ENCODE data around the gene AIFM3. TPM values are rescaled to one million over a fixed set of nuclear protein-coding genes. Genes with fewer than 3 reads are reported as not detected.

AIFM3 gene
- total RNA-seq, 2 donors from 2014 or later: 1.8 to 2.7 TPM

GRCh38 chr22:20960609-20961008, 6.4 kb upstream of the AIFM3 start:
- WGBS, 2 experiments (ENCODE audit: insufficient coverage in 1 of 2, insufficient read length in 1 of 2): 92% methylated on average over 4 of the region's 4 CpGs; no CpG with 5 or more reads in 1 of the 2 experiments

DNA sequence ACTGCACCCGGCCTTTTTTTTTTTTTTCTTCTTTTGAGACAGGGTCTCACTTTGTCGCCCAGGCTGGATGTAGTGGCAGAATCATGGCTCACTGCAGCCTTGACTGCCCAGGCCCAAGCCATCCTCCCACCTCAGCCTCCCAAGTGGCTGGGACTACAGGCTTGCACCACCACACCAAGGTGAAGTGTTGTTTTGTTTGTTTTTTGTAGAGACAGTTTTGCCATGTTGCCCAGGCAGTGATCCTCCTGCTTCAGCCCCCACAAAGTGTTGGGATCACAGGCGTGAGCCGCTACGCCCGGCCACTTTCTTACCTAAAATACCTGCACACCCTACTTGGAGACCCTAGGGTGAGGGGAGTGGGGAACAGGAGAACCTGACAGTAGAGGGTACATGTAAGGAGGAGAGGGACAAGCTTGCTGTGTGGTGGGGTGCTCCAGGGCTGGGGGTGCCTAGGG, 4.5 kb upstream of the AIFM3 start:
- Histone ChIP-seq H3K27ac (ENCODE audit: low read depth, low read length) (no peak overlapping the region), H3K4me3 (ENCODE audit: low read length) (no peak overlapping the region), H3K36me3 (ENCODE audit: control insufficient read depth, insufficient read depth, low read length) (no peaks in the 10 kb centered on the region), H3K27me3 (ENCODE audit: control insufficient read depth, insufficient read depth, low read length, poor library complexity, severe bottlenecking) (peaks cover 52% of the 10 kb centered on the region), H3K4me1 (ENCODE audit: control insufficient read depth, insufficient read depth, low read length) (no peaks in the 10 kb centered on the region), H3K9ac (ENCODE audit: extremely low read depth, low read length, poor library complexity, severe bottlenecking) (no peak overlapping the region), H3K9me3 (ENCODE audit: control insufficient read depth, low read length) (no peaks in the 10 kb centered on the region)
- H3K4me1 Mint-ChIP-seq: peaks cover 6% of the 10 kb centered on the region
- no peaks in the 10 kb centered on the region for H3K36me3 Mint-ChIP-seq (ENCODE audit: low read depth)
- H3K4me3 Mint-ChIP-seq: no peak overlapping the region
- TF ChIP-seq, protein P1, sequence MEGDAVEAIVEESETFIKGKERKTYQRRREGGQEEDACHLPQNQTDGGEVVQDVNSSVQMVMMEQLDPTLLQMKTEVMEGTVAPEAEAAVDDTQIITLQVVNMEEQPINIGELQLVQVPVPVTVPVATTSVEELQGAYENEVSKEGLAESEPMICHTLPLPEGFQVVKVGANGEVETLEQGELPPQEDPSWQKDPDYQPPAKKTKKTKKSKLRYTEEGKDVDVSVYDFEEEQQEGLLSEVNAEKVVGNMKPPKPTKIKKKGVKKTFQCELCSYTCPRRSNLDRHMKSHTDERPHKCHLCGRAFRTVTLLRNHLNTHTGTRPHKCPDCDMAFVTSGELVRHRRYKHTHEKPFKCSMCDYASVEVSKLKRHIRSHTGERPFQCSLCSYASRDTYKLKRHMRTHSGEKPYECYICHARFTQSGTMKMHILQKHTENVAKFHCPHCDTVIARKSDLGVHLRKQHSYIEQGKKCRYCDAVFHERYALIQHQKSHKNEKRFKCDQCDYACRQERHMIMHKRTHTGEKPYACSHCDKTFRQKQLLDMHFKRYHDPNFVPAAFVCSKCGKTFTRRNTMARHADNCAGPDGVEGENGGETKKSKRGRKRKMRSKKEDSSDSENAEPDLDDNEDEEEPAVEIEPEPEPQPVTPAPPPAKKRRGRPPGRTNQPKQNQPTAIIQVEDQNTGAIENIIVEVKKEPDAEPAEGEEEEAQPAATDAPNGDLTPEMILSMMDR (conservative IDR thresholded peaks at IDR 0.05): no peak
- no peak for DNase-seq
- 95% methylated on average over 6 of the region's 6 CpGs; no CpG with 5 or more reads in 1 of the 2 experiments for WGBS, 2 experiments (ENCODE audit: insufficient coverage in 1 of 2, insufficient read length in 1 of 2)
- H3K27ac Mint-ChIP-seq: no peak overlapping the region
- no peaks in the 10 kb centered on the region for H3K9me3 Mint-ChIP-seq
- peaks cover 63% of the 10 kb centered on the region for H3K27me3 Mint-ChIP-seq (ENCODE audit: insufficient read depth)

More at GRCh38 chr22:20960609-20961008, 6.4 kb upstream of the AIFM3 start:
- Mint-ChIP-seq H3K4me1 (peaks cover 8% of the 10 kb centered on the region), H3K27ac (no peak overlapping the region), H3K27me3 (ENCODE audit: insufficient read depth) (peaks cover 50% of the 10 kb centered on the region), H3K9me3 (no peaks in the 10 kb centered on the region), H3K4me3 (no peak overlapping the region), H3K36me3 (ENCODE audit: low read depth) (no peaks in the 10 kb centered on the region)
- no peak for DNase-seq
- TF ChIP-seq, protein P1 (conservative IDR thresholded peaks at IDR 0.05): no peak
- Histone ChIP-seq H3K27ac (ENCODE audit: low read depth, low read length) (no peak overlapping the region), H3K9me3 (ENCODE audit: control insufficient read depth, low read length) (no peaks in the 10 kb centered on the region), H3K4me3 (ENCODE audit: low read length) (no peak overlapping the region), H3K27me3 (ENCODE audit: control insufficient read depth, insufficient read depth, low read length, poor library complexity, severe bottlenecking) (peaks cover 33% of the 10 kb centered on the region), H3K9ac (ENCODE audit: extremely low read depth, low read length, poor library complexity, severe bottlenecking) (no peak overlapping the region), H3K36me3 (ENCODE audit: control insufficient read depth, insufficient read depth, low read length) (no peaks in the 10 kb centered on the region), H3K4me1 (ENCODE audit: control insufficient read depth, insufficient read depth, low read length) (no peaks in the 10 kb centered on the region)

DNA sequence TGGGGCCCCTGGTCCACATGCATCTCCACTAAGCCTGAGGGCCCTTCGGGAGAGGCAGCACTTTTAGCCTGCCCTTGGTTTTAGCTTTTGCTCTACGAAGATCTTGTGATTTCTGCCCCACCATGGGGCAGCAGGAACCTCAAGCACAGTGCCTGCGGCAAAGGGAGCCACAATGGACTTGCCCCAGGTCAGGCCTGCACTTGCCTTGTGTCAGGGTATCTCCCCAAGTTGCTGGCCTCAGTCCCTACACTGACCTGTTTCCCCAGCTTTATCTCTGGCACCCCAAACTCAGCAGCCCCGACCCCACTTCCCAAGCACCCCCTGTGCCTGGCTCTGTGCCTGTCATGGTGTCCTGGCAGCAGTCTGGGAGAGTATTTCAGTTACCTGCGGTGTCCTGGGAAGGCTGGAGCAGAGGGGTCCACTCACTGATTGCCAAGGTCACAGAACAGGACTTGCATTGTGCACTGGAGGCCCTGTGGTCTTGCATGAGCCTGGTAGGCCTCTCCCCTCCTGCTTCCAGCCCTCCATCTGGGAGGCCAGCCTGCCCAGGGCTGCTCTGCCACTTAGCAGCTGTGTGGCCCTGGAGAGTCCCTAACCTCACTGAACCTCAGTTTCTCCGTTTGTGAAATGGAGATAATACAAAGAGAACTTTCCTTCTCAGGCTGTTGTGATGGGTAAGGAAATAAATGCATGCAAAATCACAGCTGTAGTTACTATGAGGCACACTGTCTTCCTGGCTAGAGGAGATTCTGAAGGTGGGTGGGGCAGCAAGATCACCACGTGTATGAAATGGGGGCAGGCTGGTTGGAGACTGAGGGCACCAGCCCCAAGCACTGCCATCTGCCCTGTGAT, 3.6 kb upstream of the AIFM3 start:
- no peak overlapping the region for H3K27ac Mint-ChIP-seq
- WGBS, 2 experiments (ENCODE audit: insufficient coverage in 1 of 2, insufficient read length in 1 of 2): 82 to 84% methylated on average over 5 to 7 of the region's 7 CpGs
- H3K4me1 ChIP-seq (ENCODE audit: control insufficient read depth, insufficient read depth, low read length): peaks cover 4% of the 10 kb centered on the region
- no peak for DNase-seq
- peaks cover 58% of the 10 kb centered on the region for H3K27me3 ChIP-seq (ENCODE audit: control insufficient read depth, insufficient read depth, low read length, poor library complexity, severe bottlenecking)
- H3K4me3 Mint-ChIP-seq: peak overlapping the region; percentile 52
- H3K27ac ChIP-seq (ENCODE audit: low read depth, low read length): no peak overlapping the region
- H3K9ac ChIP-seq (ENCODE audit: extremely low read depth, low read length, poor library complexity, severe bottlenecking): no peak overlapping the region
- H3K4me3 ChIP-seq (ENCODE audit: low read length): no peak overlapping the region
- no peaks in the 10 kb centered on the region for H3K9me3 Mint-ChIP-seq
- H3K27me3 Mint-ChIP-seq (ENCODE audit: insufficient read depth): peaks cover 66% of the 10 kb centered on the region
- H3K4me1 Mint-ChIP-seq: peaks cover 6% of the 10 kb centered on the region
- H3K9me3 ChIP-seq (ENCODE audit: control insufficient read depth, low read length): no peaks in the 10 kb centered on the region
- H3K36me3 ChIP-seq (ENCODE audit: control insufficient read depth, insufficient read depth, low read length): no peaks in the 10 kb centered on the region
- TF ChIP-seq, protein P1 (conservative IDR thresholded peaks at IDR 0.05): no peak
- H3K36me3 Mint-ChIP-seq (ENCODE audit: low read depth): no peaks in the 10 kb centered on the region

Data from endodermal cell (in vitro differentiated cells).